Sigmoid colon (tissue), 7 donors: Measurements from ENCODE around the gene CDKAL1. TPM values are rescaled to one million over a fixed set of nuclear protein-coding genes. Genes with fewer than 3 reads are reported as not detected.

ENCODE experiments used
- DNase-seq: peaks from one replicate; pipeline ENCODE4 v3.0.0-alpha.2; 2019
- H3K27ac ChIP-seq, 4 donors: fragments of 200-600 bp; sonication (generic); one replicate each; pipeline ENCODE4 v1.5.1; 2016 to 2019; ENCODE audit warnings: mild to moderate bottlenecking in 1 of 4
- H3K27me3 ChIP-seq, 3 donors: fragments of 200-600 bp; sonication (generic); one replicate each; pipeline ENCODE4 v1.5.1; 2019; ENCODE audit warnings: mild to moderate bottlenecking in 1 of 3
- H3K36me3 ChIP-seq, 4 donors: fragments of 200-600 bp; sonication (generic); one replicate each; pipeline ENCODE4 v1.5.1; 2016 to 2019
- H3K4me1 ChIP-seq, 4 donors: fragments of 200-600 bp; sonication (generic); one replicate each; pipeline ENCODE4 v1.5.1; 2017 to 2019
- H3K4me3 ChIP-seq, 4 donors: fragments of 200-600 bp; sonication (generic); one replicate each; pipeline ENCODE4 v1.5.1; 2017 to 2019; ENCODE audit warnings: mild to moderate bottlenecking in 2 of 4, moderate library complexity in 1 of 4
- H3K9me3 ChIP-seq, 4 donors: fragments of 200-600 bp in 3 of 4; sonication (generic) in 3 of 4; one replicate each; pipeline versions ENCODE4 v1.5.1 to v1.6.1; 2013 to 2019
- CTCF ChIP-seq, 4 experiments: fragments of 450-650 bp in 3 of 4; fragments of 200-600 bp in 1 of 4; IDR thresholded peaks; one replicate each; pipeline ENCODE4 v1.5.1; 2016 to 2019; ENCODE audit warnings: antibody characterized with exemption in 4 of 4, mild to moderate bottlenecking in 3 of 4, moderate library complexity in 2 of 4
- EP300 ChIP-seq, 4 donors: sonication (generic); formaldehyde crosslinking; IDR thresholded peaks; one replicate each; pipeline ENCODE4 v1.6.1; 2017; ENCODE audit warnings: antibody characterized with exemption in 4 of 4
- POLR2A ChIP-seq, 2 donors: fragments of 450-650 bp; IDR thresholded peaks; one replicate each; pipeline ENCODE4 v1.6.1; 2016; ENCODE audit warnings: antibody characterized with exemption in 2 of 2, mild to moderate bottlenecking in 2 of 2, moderate library complexity in 2 of 2
- POLR2AphosphoS5 ChIP-seq, 4 donors: sonication (generic); formaldehyde crosslinking; IDR thresholded peaks; one replicate each; pipeline ENCODE4 v1.6.1; 2017; ENCODE audit warnings: antibody characterized with exemption in 4 of 4
- WGBS, 2 donors: extraction: QIAGEN DNeasy Blood & Tissue Kit; methylation state at CpG; one replicate each; pipeline ENCODE4 v1.1.7; 2013; 5-methylcytosine and 5-hydroxymethylcytosine counted together
- intact Hi-C: fragments of 100-400 bp; cut with DNase I; formaldehyde crosslinking; loops from one replicate; pipeline ENCODE4 v1.15.1; 2023
- polyA plus RNA-seq, 3 donors: library from polyadenylated mRNA; stranded (reverse); fragments of 200-250 nt; gene quantifications; one replicate each; pipeline ENCODE4 v1.2.3, GENCODE V29; 2013
- total RNA-seq, 4 donors: library from RNA; depleted of rRNA; stranded (reverse); fragments of >200 nt; gene quantifications; one replicate each; pipeline ENCODE4 v1.1.0, GENCODE V29; 2016
- donor health status: healthy with polysubstance abuse.
- donor health status: Bipolar disorder and iron deficiency.
- donor health status: healthy.

The CDKAL1 gene
- total and polyA plus RNA-seq, 7 donors: 2.8 to 14.7 (median 11.4) TPM

GRCh38 chr6:20978151-20978614 lies 443.9 kb downstream of the CDKAL1 start:
- H3K4me3 ChIP-seq: no peak overlapping the region
- H3K27ac ChIP-seq: no peak overlapping the region
- no peak for DNase-seq
- H3K27me3 ChIP-seq: no peaks in the 10 kb centered on the region
- H3K4me1 ChIP-seq: no peaks in the 10 kb centered on the region
- no peaks in the 10 kb centered on the region for H3K36me3 ChIP-seq
- intact Hi-C loops: no loop called here
- TF ChIP-seq POLR2AphosphoS5 (IDR thresholded peaks at IDR 0.05): no peak
- no peak for TF ChIP-seq POLR2A (IDR thresholded peaks at IDR 0.05)
- TF ChIP-seq EP300 (IDR thresholded peaks at IDR 0.05): no peak
- TF ChIP-seq CTCF (IDR thresholded peaks at IDR 0.05): no peak
- 61 to 77% methylated on average over 5 of the region's 5 CpGs for WGBS, 2 donors
- H3K9me3 ChIP-seq: no peaks in the 10 kb centered on the region

- Histone ChIP-seq H3K27ac (no peak overlapping the region), H3K36me3 (no peaks in the 10 kb centered on the region), H3K4me3 (no peak overlapping the region), H3K9me3 (peaks cover 0 to 3% (median under 1%) of the 10 kb centered on the region in 4 donors), H3K27me3 (no peaks in the 10 kb centered on the region), H3K4me1 (no peaks in the 10 kb centered on the region)
- intact Hi-C loops: no loop called here
- TF ChIP-seq POLR2A (IDR thresholded peaks at IDR 0.05) (no peak), CTCF (IDR thresholded peaks at IDR 0.05) (no peak), EP300 (IDR thresholded peaks at IDR 0.05) (no peak), POLR2AphosphoS5 (IDR thresholded peaks at IDR 0.05) (no peak)
- DNase-seq: no peak
- 83 to 95% methylated on average over 1 of the region's 1 CpG for WGBS, 2 donors
Measured at GRCh38 chr6:20979076-20979475, 444.8 kb downstream of the CDKAL1 start.

- intact Hi-C loops: no loop called here
- H3K27me3 ChIP-seq: no peaks in the 10 kb centered on the region
- no peak for TF ChIP-seq POLR2AphosphoS5 (IDR thresholded peaks at IDR 0.05)
- TF ChIP-seq POLR2A (IDR thresholded peaks at IDR 0.05): no peak
- no peak for TF ChIP-seq CTCF (IDR thresholded peaks at IDR 0.05)
- no peak for TF ChIP-seq EP300 (IDR thresholded peaks at IDR 0.05)
- no peaks in the 10 kb centered on the region for H3K4me1 ChIP-seq
- H3K27ac ChIP-seq: no peak overlapping the region
- no peak for DNase-seq
- 96 to 97% methylated on average over 5 of the region's 5 CpGs for WGBS, 2 donors
- H3K9me3 ChIP-seq: peaks cover 0 to 6% (median 4%) of the 10 kb centered on the region in 4 donors
- no peak overlapping the region for H3K4me3 ChIP-seq
- H3K36me3 ChIP-seq: no peaks in the 10 kb centered on the region
Measured at GRCh38 chr6:20983961-20984360, 449.7 kb downstream of the CDKAL1 start.

GRCh38 chr6:20985821-20986220 lies 451.6 kb downstream of the CDKAL1 start:
- Histone ChIP-seq H3K4me3 (no peak overlapping the region), H3K4me1 (no peaks in the 10 kb centered on the region), H3K36me3 (no peaks in the 10 kb centered on the region), H3K9me3 (peaks cover 0 to 6% (median 4%) of the 10 kb centered on the region in 4 donors), H3K27ac (no peak overlapping the region), H3K27me3 (no peaks in the 10 kb centered on the region)
- no peak for DNase-seq
- WGBS, 2 donors: 88 to 97% methylated on average over 1 of the region's 1 CpG
- TF ChIP-seq EP300 (IDR thresholded peaks at IDR 0.05) (no peak), POLR2A (IDR thresholded peaks at IDR 0.05) (no peak), CTCF (IDR thresholded peaks at IDR 0.05) (no peak), POLR2AphosphoS5 (IDR thresholded peaks at IDR 0.05) (no peak)
- intact Hi-C loops: no loop called here

GRCh38 chr6:20991910-20992309 lies 457.7 kb downstream of the CDKAL1 start:
- 88 to 93% methylated on average over 2 of the region's 2 CpGs for WGBS, 2 donors
- DNase-seq: no peak
- no peaks in the 10 kb centered on the region for H3K9me3 ChIP-seq

More at GRCh38 chr6:20991910-20992309, 457.7 kb downstream of the CDKAL1 start:
- Histone ChIP-seq H3K27ac (no peak overlapping the region), H3K4me3 (no peak overlapping the region), H3K4me1 (no peaks in the 10 kb centered on the region), H3K36me3 (peaks cover 0 to 9% (median 0%) of the 10 kb centered on the region in 4 donors), H3K27me3 (no peaks in the 10 kb centered on the region)
- TF ChIP-seq POLR2A (IDR thresholded peaks at IDR 0.05) (no peak), CTCF (IDR thresholded peaks at IDR 0.05) (no peak), EP300 (IDR thresholded peaks at IDR 0.05) (no peak), POLR2AphosphoS5 (IDR thresholded peaks at IDR 0.05) (no peak)
- intact Hi-C loops: no loop called here
